ENCODE results near the gene TES. TPM values are rescaled to one million over a fixed set of nuclear protein-coding genes. Genes with fewer than 3 reads are reported as not detected.

TES gene
- total and polyA plus RNA-seq, 9 of the 15 experiments (the other 6 are each of a cell fraction or from before 2014, with no cell fraction given): 20.7 to 61.6 (median 53.8) TPM

DNA sequence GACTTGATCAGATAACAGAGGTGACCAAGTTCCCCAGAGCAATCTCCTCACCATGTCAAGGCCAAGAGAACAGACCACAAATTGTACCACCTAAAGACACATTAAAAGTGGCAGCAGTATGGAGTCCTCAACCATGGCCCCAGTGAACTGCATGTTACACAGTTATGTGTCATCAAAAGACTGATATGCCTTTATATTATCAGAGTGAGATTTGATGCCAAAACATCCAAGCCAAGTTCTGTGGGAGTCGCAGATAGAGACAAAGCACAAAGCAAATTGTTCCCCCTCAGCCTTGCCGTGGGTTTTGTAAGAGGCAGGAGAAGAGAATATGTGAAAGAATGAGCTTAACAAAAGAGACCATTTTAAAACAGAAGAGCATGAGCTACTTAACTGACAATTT lies 39.2 kb upstream of the TES start:
- ChIA-PET CTCF (ENCODE audit: low intra/inter-chr PET ratio) (no interaction called here), POLR2A (no interaction called here)
- no peak overlapping the region for H3K27ac ChIP-seq (ENCODE audit: extremely low read depth, low read depth, low read length)
- no peaks in the 10 kb centered on the region for H3K4me1 ChIP-seq (replicated peaks in 1 of 2; ENCODE audit: control insufficient read depth in 2 of 2, insufficient read depth in 2 of 2, low read length in 2 of 2)
- no peaks in the 10 kb centered on the region for H3K9me1 ChIP-seq (ENCODE audit: control insufficient read depth, insufficient read depth, low read length)
- 0% methylated on average over 2 of the region's 2 CpGs for WGBS (ENCODE audit: insufficient coverage, low coverage, missing lambda C conversion rate)
- BruUV-seq (replicated peaks): no TSS peak
- intact Hi-C loops (cut with micrococcal nuclease): loop anchor here (5.0 to 10.0 kb wide), 2 partner anchors 171 to 954 kb away; no protein-coding TSS in a partner anchor
- DNase-seq (ENCODE audit: extremely low read depth in 1 of 4, low spot score in 3 of 4) (no peak), FAIRE-seq (no peak), ATAC-seq (no peak)
- no peak overlapping the region for H2AFZ ChIP-seq (ENCODE audit: low read depth, low read length)
- no peaks in the 10 kb centered on the region for H3K9me3 ChIP-seq (replicated peaks; ENCODE audit: control insufficient read depth, insufficient read depth, low read depth, low read length)
- H3K4me2 ChIP-seq (ENCODE audit: insufficient read depth, low read length): no peak overlapping the region
- H4K20me1 ChIP-seq (replicated peaks; ENCODE audit: control insufficient read depth, insufficient read depth, low read length): no peaks in the 10 kb centered on the region
- H3K27me3 ChIP-seq (ENCODE audit: control insufficient read depth in 2 of 2, insufficient read depth in 2 of 2, low read length in 2 of 2): no peaks in the 10 kb centered on the region
- no peak for TF ChIP-seq DMBX1 (CRISPR knock-in tag; IDR thresholded peaks at IDR 0.05; ENCODE audit: borderline replicate concordance)
- TF ChIP-seq CBX8 (IDR thresholded peaks at IDR 0.05; ENCODE audit: borderline replicate concordance, extremely low read depth, low read depth, low read length, poor library complexity, severe bottlenecking): no peak
- TF ChIP-seq TAF9B (IDR thresholded peaks at IDR 0.05; ENCODE audit: partially characterized antibody): no peak
- no peak for TF ChIP-seq ELF1 (tag; IDR thresholded peaks at IDR 0.05)
- no peak for TF ChIP-seq ZNF778 (CRISPR knock-in tag; IDR thresholded peaks at IDR 0.05)
- H3K9ac ChIP-seq (ENCODE audit: insufficient read depth in 1 of 2, low read depth in 2 of 2, low read length in 2 of 2): no peak overlapping the region
- H3K79me2 ChIP-seq (ENCODE audit: control insufficient read depth, insufficient read depth, low read length): no peaks in the 10 kb centered on the region
- in situ Hi-C loops (cut with MboI): loop anchor here (5.0 kb wide), 1 partner anchor 631 kb away; no protein-coding TSS in a partner anchor
- no peak overlapping the region for H3K4me3 ChIP-seq
- H3K36me3 ChIP-seq (ENCODE audit: control insufficient read depth, insufficient read depth, low read length): no peaks in the 10 kb centered on the region

GRCh38 chr7:116172353-116172752 lies 38.0 kb upstream of the TES start:
- Histone ChIP-seq H3K4me3 (no peak overlapping the region), H3K36me3 (ENCODE audit: control insufficient read depth, insufficient read depth, low read length) (no peaks in the 10 kb centered on the region), H3K4me2 (ENCODE audit: insufficient read depth, low read length) (no peak overlapping the region), H3K9me1 (ENCODE audit: control insufficient read depth, insufficient read depth, low read length) (no peaks in the 10 kb centered on the region), H3K9ac (ENCODE audit: insufficient read depth in 1 of 2, low read depth in 2 of 2, low read length in 2 of 2) (no peak overlapping the region), H3K4me1 (replicated peaks in 1 of 2; ENCODE audit: control insufficient read depth in 2 of 2, insufficient read depth in 2 of 2, low read length in 2 of 2) (no peaks in the 10 kb centered on the region), H2AFZ (ENCODE audit: low read depth, low read length) (no peak overlapping the region), H3K27me3 (ENCODE audit: control insufficient read depth in 2 of 2, insufficient read depth in 2 of 2, low read length in 2 of 2) (no peaks in the 10 kb centered on the region), H3K79me2 (ENCODE audit: control insufficient read depth, insufficient read depth, low read length) (no peaks in the 10 kb centered on the region), H3K27ac (ENCODE audit: extremely low read depth, low read depth, low read length) (no peak overlapping the region), H3K9me3 (replicated peaks; ENCODE audit: control insufficient read depth, insufficient read depth, low read depth, low read length) (no peaks in the 10 kb centered on the region), H4K20me1 (replicated peaks; ENCODE audit: control insufficient read depth, insufficient read depth, low read length) (no peaks in the 10 kb centered on the region)
- ChIA-PET POLR2A (no interaction called here), CTCF (ENCODE audit: low intra/inter-chr PET ratio) (interaction anchor here (0.7 to 2.9 kb wide), 8 partner anchors 59 to 637 kb away, joined by 3 to 24 read pairs (median 8); no protein-coding TSS in a partner anchor)
- in situ Hi-C loops (cut with MboI): loop anchor here (5.0 kb wide), 1 partner anchor 630 kb away; no protein-coding TSS in a partner anchor
- DNase-seq (ENCODE audit: extremely low read depth in 1 of 4, low spot score in 3 of 4): no peak
- no peak for FAIRE-seq
- BruUV-seq (replicated peaks): no TSS peak
- ATAC-seq: no peak
- intact Hi-C loops (cut with micrococcal nuclease): loop anchor here (2.0 to 10.0 kb wide), 6 partner anchors 34 to 952 kb away; no protein-coding TSS in a partner anchor
- TF ChIP-seq E2F4 (CRISPR knock-in tag; IDR thresholded peaks at IDR 0.05; ENCODE audit: low read depth) (no peak), E2F6 (IDR thresholded peaks at IDR 0.05; ENCODE audit: borderline replicate concordance in 1 of 2, extremely low read depth in 1 of 2, insufficient read depth in 1 of 2, insufficient read length in 1 of 2, low read depth in 1 of 2, low read length in 1 of 2, poor library complexity in 1 of 2, severe bottlenecking in 1 of 2) (no peak), ZFP1 (CRISPR knock-in tag; IDR thresholded peaks at IDR 0.05) (no peak), ZNF668 (CRISPR knock-in tag; IDR thresholded peaks at IDR 0.05) (no peak)

Data from K562 (cell line).